Keratinocyte (primary cell): ENCODE results near the gene CLDN9.

ENCODE experiments used
- EZH2 ChIP-seq: IDR thresholded peaks from one replicate; pipeline ENCODE4 v1.6.1; 2012; ENCODE audit warnings: inconsistent platforms, mild to moderate bottlenecking, low read length, moderate library complexity
- TF ChIP-seq, protein P1 (sequence below), 3 experiments: IDR thresholded peaks in 1 of 3; conservative IDR thresholded peaks in 1 of 3; optimal IDR thresholded peaks in 1 of 3; 2 replicates in 2 of 3; 3 replicates in 1 of 3; pipeline versions ENCODE3 to v1.5.1; 2011; ENCODE audit warnings: low read length in 3 of 3, mild to moderate bottlenecking in 3 of 3, moderate library complexity in 2 of 3, control low read depth in 1 of 3, inconsistent platforms in 1 of 3; ENCODE audit not compliant: insufficient read depth in 2 of 3; ENCODE audit errors: extremely low read depth in 1 of 3

DNA sequence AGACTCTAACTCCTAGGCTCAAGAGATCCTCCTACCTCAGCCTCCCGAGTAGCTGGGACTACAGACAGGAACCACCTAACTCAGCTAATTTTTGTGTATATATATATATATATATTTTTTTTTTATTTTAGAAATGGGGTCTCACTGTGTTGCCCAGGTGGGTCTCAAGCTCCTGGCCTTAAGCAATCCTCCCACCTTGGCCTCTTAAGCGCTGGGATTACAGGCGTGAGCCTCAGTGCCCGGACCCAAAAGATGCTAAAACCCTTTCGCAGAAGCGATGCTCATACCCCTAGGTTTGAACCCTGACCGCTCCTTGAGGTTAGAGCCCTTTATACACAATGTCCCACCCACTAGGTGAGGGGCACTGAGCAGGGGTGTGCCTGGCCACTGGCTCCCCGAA lies 2.2 kb upstream of the CLDN9 start:
- TF ChIP-seq, protein P1, sequence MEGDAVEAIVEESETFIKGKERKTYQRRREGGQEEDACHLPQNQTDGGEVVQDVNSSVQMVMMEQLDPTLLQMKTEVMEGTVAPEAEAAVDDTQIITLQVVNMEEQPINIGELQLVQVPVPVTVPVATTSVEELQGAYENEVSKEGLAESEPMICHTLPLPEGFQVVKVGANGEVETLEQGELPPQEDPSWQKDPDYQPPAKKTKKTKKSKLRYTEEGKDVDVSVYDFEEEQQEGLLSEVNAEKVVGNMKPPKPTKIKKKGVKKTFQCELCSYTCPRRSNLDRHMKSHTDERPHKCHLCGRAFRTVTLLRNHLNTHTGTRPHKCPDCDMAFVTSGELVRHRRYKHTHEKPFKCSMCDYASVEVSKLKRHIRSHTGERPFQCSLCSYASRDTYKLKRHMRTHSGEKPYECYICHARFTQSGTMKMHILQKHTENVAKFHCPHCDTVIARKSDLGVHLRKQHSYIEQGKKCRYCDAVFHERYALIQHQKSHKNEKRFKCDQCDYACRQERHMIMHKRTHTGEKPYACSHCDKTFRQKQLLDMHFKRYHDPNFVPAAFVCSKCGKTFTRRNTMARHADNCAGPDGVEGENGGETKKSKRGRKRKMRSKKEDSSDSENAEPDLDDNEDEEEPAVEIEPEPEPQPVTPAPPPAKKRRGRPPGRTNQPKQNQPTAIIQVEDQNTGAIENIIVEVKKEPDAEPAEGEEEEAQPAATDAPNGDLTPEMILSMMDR (optimal IDR thresholded peaks at IDR 0.05 in 1 of 3, IDR thresholded peaks at IDR 0.05 in 1 of 3, conservative IDR thresholded peaks at IDR 0.05 in 1 of 3; ENCODE audit: extremely low read depth in 1 of 3, insufficient read depth in 2 of 3, low read length in 3 of 3) = no peak
- no peak for TF ChIP-seq EZH2
